Activated CD4-positive, CD25-positive, alpha-beta regulatory T cell treated with anti-CD3 and anti-CD28 coated beads, Interleukin-2, amount 50 U/mL, for 16 hours (primary cell): Measurements from ENCODE around the gene NECTIN4.
A peak's percentile ranks its signal among the peaks of the same experiment; 100 is the strongest.
"Not testable (repeated sequence)": the region's sequence is repeated elsewhere in the genome, so short reads cannot be mapped to it uniquely, and the experiment has no call there.

ENCODE experiments used
- DNase-seq: peaks from one replicate; pipeline ENCODE4 v3.0.0-alpha.2; 2020; ENCODE audit warnings: low read depth, low spot score

The NECTIN4 gene

DNA sequence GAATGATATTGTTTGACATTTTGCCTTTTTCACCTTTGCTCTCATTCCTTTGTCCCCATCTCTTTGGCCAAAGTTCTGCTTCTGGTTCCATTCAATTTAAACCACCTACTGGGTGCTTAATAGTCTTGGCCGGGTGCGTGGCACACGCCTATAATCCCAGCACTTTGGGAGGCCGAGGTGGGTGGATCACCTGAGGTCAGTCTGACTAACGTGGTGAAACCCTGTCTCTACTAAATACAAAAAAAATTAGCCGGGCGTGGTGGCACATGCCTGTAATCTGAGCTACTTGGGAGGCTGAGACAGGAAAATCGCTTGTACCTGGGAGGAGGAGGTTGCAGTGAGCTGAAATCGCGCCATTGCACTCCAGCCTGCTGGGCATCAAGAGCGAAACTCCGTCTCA, 66.9 kb downstream of the NECTIN4 start:
- DNase-seq = not testable (repeated sequence)

DNA sequence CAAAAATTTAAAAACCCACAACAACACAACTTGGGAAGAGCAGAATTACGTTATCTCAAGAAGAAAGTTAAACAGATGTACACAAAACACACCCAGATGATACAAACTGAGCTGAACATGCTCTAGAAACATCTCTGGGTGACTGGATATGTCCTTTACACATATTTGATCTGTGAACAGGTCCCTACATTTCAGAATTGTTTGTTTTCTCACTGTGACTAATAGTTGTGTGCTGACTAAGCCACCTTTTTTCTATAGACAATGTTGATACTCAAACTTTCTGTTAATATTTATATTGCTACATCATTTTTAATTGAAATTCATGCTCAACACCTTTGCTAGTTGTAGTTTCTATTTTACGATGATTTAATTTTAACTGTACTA, 67.4 kb downstream of the NECTIN4 start:
- no peak for DNase-seq

DNA sequence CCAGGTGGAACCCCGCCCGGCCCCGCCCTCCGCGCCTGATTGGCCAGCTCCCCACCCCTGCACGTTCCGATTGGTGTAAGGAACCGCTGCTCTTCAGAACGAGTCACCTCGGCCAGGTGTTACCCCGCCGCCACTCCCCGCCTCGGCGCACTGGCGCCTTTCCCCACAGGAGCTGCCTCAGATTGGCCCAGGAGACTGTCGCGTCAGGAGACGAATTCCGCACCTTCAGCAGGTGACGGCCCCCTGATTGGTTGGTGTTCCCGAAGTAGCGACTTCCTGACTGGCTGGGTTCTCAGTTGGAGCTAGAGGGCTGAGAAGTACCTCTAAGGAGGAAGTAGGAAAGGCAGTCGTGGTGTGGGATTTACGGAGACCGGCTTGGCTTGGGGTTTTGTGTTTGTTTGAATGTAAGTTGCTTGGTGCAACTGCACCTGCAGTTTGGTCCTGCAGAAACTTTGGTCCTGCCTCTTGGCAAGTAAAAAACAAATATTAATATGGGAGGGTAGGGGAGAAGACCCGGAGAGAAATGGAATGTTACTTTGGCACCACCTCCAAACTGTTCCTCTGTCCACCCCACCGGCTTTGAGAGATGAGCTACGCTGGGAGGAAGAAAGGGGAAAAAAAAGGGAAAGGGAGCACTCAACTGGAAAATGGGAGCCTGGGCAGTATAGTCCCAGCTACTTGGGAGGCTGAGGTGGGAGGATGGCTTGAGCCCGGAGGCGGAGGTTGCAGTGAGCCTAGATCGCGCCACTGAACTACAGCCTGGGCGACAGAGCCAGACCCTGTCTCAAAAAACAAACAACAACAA, 68.0 kb downstream of the NECTIN4 start:
- peak; percentile 69 for DNase-seq
